ENCODE measurements around the gene FGF8.

The FGF8 gene

DNA sequence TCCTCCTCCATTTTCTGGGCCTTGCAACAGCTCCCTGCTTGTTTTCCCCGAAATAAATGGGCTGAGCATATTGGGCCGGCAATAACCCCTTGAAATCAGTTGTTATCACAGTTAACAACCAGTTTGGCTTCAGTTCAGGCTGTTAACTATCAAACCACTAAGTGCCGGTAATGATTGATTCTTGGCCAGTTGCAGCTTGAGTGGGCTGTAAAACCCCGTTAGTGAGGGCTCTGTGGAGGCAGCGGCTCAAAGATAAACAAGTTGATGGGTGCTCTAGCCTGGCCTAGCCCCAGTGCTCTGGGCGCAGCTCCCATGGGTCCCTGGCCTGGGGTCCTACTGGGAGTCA lies 8.3 kb downstream of the FGF8 start:
- Histone ChIP-seq H3K36me3 (ENCODE audit: insufficient read depth, low read length) (no peaks in the 10 kb centered on the region), H3K4me3 (no peak overlapping the region), H3K9ac (ENCODE audit: insufficient read length) (no peak overlapping the region), H3K27ac (no peak overlapping the region), H3K9me3 (ENCODE audit: low read depth, low read length) (no peaks in the 10 kb centered on the region)
- TF ChIP-seq POLR2AphosphoS5 (IDR thresholded peaks at IDR 0.05; ENCODE audit: borderline replicate concordance, low read depth, low read length) (no peak), EZH2 (IDR thresholded peaks at IDR 0.05) (no peak), FOXP2 (optimal IDR thresholded peaks at IDR 0.05; ENCODE audit: control extremely low read depth, extremely low read length, insufficient read depth) (no peak)
- no peak for DNase-seq (ENCODE audit: low read depth, low spot score)

DNA sequence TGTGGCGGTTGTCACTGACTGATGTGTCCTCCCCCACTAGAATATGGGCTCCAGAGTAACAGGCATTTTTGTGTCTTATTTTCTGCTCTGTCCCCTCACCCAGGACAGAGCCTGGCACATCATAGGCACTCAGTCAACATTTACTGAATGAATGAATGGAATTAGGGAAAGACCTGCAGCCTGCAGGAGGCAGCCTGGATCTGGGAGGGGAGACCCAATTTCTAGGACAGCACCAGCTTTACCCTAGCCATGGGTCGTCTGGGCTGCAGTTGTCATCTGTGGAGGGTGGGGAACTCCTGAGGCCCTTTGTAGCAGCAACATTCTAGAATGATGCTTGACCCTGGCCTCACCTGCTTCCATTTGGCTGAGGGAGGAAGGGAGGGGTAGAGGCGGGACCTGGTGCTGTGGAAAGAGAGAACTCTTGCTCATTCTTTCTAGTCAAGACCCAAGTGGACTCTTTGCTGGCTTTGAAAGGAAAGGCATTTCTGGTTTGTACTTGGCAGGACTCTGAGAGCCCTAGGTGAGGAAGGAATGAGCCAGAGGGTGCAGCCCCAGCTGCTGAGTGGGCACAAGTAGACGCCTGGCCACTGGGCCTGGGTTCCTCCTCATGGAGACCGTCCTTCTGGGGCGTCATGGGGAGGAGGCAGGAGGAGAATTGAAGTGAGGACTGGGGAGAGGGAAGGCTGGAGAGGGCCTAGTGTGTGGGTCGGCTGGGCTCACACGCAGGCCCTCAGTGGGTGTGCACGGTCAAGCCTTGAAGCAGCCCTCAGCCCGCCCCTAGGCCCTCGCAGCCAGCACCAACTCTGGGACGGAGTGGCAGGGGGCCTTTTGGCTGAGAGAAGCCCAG lies 8.9 kb downstream of the FGF8 start:
- H3K9me3 ChIP-seq (ENCODE audit: low read depth, low read length): no peaks in the 10 kb centered on the region
- DNase-seq (ENCODE audit: low read depth, low spot score): no peak
- H3K36me3 ChIP-seq (ENCODE audit: insufficient read depth, low read length): no peaks in the 10 kb centered on the region
- no peak overlapping the region for H3K27ac ChIP-seq
- no peak overlapping the region for H3K9ac ChIP-seq (ENCODE audit: insufficient read length)
- TF ChIP-seq FOXP2 (optimal IDR thresholded peaks at IDR 0.05; ENCODE audit: control extremely low read depth, extremely low read length, insufficient read depth) (no peak), EZH2 (IDR thresholded peaks at IDR 0.05) (no peak), POLR2AphosphoS5 (IDR thresholded peaks at IDR 0.05; ENCODE audit: borderline replicate concordance, low read depth, low read length) (no peak)
- no peak overlapping the region for H3K4me3 ChIP-seq

DNA sequence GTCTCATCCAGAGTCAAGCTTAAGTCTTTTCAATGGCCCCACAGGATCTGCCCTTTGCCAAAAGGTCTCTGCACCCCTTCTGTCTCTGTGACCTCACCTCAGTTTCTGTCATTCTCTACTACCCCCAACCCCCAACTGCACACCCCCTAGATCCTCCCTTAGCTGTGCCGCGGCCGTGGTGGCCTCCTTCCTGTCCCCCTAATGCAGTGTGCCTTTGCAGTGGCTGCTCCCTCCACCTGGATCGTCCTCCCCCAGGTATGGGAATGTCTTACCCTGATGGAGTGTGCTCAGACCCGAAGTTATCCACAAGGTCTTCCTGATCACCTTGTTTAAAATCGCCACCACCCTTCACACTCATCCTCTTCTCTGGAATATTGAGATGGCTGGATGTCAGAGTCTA lies 9.6 kb downstream of the FGF8 start:
- no peaks in the 10 kb centered on the region for H3K9me3 ChIP-seq (ENCODE audit: low read depth, low read length)
- no peaks in the 10 kb centered on the region for H3K36me3 ChIP-seq (ENCODE audit: insufficient read depth, low read length)
- no peak for TF ChIP-seq EZH2 (IDR thresholded peaks at IDR 0.05)
- TF ChIP-seq FOXP2 (optimal IDR thresholded peaks at IDR 0.05; ENCODE audit: control extremely low read depth, extremely low read length, insufficient read depth): no peak
- no peak for TF ChIP-seq POLR2AphosphoS5 (IDR thresholded peaks at IDR 0.05; ENCODE audit: borderline replicate concordance, low read depth, low read length)

DNA sequence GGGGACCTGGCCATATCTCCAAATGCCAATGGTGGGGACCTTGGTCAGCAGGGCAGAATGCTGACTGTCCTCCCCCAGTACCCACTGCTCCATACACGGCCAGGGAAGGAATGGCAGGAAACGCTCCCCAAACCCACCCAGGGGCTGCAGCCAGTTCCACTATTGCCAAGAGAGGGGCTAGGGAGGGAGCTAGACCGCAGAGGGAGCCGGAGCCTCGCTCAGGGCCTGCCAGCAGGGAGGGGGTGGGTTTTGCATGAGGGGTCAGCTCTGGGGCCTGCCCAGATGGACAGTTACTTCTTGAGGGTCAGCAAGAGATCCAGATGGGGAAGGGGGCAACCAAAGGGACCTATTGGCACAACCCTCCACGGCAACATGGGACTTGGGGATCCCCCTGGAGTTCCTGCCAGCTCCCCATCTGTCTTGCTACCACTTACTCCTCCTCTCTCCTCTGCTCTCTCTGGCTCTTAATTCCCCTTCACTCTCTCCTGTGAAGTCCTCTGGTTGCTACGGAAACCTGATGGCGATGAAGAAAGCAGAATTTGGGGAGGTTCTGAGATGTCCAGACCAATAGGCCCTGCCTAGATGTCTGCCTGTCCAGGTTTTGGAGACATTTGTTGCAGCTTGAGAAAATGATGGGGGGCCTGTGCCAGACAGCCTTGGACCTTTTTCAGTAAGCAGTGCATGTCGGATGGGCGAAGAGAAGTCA lies 12.6 kb downstream of the FGF8 start:
- Histone ChIP-seq H3K27ac (no peak overlapping the region), H3K9me3 (ENCODE audit: low read depth, low read length) (no peaks in the 10 kb centered on the region), H3K9ac (ENCODE audit: insufficient read length) (no peak overlapping the region), H3K36me3 (ENCODE audit: insufficient read depth, low read length) (no peaks in the 10 kb centered on the region), H3K4me3 (no peak overlapping the region)
- no peak for TF ChIP-seq EZH2 (IDR thresholded peaks at IDR 0.05)
- TF ChIP-seq POLR2AphosphoS5 (IDR thresholded peaks at IDR 0.05; ENCODE audit: borderline replicate concordance, low read depth, low read length): no peak
- no peak for TF ChIP-seq FOXP2 (optimal IDR thresholded peaks at IDR 0.05; ENCODE audit: control extremely low read depth, extremely low read length, insufficient read depth)
- no peak for DNase-seq (ENCODE audit: low read depth, low spot score)

More for the DNA sequence above, 9.6 kb downstream of the FGF8 start:
- no peak overlapping the region for H3K4me3 ChIP-seq
- DNase-seq (ENCODE audit: low read depth, low spot score): no peak
- no peak overlapping the region for H3K27ac ChIP-seq
- H3K9ac ChIP-seq (ENCODE audit: insufficient read length): no peak overlapping the region

DNA sequence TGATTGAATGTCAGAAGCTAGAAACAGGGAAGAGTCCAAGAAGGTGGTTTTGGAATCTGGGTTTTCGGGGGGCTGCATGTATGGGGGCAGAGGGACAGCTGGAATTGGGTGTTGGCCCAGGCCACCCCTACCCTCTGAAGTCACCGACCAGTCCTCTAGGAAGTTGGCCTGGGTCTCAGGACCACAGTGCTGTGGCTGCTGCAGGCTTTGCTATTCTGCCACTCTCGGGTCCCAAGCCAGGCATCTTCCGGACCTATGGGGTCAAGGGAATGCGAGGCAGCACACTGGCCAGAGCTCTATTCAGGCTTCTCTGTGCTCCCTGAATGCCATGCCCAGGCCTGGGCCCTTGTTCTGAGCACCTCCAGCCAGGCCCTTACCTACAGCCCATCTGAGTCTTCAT lies 13.2 kb downstream of the FGF8 start:
- no peaks in the 10 kb centered on the region for H3K9me3 ChIP-seq (ENCODE audit: low read depth, low read length)
- H3K9ac ChIP-seq (ENCODE audit: insufficient read length): no peak overlapping the region
- H3K4me3 ChIP-seq: no peak overlapping the region
- no peaks in the 10 kb centered on the region for H3K36me3 ChIP-seq (ENCODE audit: insufficient read depth, low read length)
- no peak for TF ChIP-seq EZH2 (IDR thresholded peaks at IDR 0.05)
- TF ChIP-seq FOXP2 (optimal IDR thresholded peaks at IDR 0.05; ENCODE audit: control extremely low read depth, extremely low read length, insufficient read depth): no peak
- no peak for TF ChIP-seq POLR2AphosphoS5 (IDR thresholded peaks at IDR 0.05; ENCODE audit: borderline replicate concordance, low read depth, low read length)
- DNase-seq (ENCODE audit: low read depth, low spot score): no peak
- no peak overlapping the region for H3K27ac ChIP-seq

DNA sequence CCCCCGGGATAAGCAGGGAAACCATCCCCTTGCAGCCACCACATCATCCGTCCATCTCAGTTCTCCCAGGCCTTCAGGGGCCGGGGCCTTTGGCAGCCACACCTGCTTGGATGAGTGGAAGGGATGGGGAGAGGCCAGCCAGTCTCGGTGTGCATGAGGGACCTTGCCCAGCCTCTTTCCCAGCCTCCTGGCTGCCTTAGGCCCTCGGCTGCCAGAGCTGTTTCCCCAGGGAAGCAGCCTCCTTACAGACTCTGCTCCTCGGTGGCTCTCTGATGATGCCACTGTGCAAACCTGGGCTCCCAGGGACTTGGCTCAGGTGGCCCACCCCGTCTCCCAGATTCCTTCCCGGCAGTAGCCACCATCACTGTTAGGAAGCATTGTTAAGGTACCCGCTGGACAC lies 14.7 kb downstream of the FGF8 start:
- Histone ChIP-seq H3K27ac (no peak overlapping the region), H3K4me3 (no peak overlapping the region), H3K36me3 (ENCODE audit: insufficient read depth, low read length) (no peaks in the 10 kb centered on the region), H3K9ac (ENCODE audit: insufficient read length) (no peak overlapping the region), H3K9me3 (ENCODE audit: low read depth, low read length) (no peaks in the 10 kb centered on the region)
- no peak for DNase-seq (ENCODE audit: low read depth, low spot score)
- TF ChIP-seq FOXP2 (optimal IDR thresholded peaks at IDR 0.05; ENCODE audit: control extremely low read depth, extremely low read length, insufficient read depth) (no peak), POLR2AphosphoS5 (IDR thresholded peaks at IDR 0.05; ENCODE audit: borderline replicate concordance, low read depth, low read length) (no peak), EZH2 (IDR thresholded peaks at IDR 0.05) (no peak)

DNA sequence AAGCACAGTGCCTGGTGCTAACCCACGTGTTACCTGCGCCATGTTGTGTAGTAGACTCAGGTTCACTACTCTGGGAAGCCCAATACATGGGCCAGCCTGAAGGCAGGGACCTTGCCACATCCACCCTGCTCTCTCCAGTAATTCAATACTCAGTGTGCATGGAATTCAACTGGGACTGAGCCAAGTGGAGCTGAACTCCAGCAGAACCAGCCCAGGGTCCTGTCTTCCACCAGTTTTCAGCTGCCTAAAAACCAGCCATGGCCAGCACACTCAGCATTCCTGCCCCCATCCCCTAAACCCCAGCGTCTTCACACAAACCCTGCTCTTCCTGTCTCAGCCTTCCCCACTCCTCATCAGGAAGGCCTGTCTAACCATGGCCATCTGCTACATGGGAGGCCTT lies 15.4 kb downstream of the FGF8 start:
- no peaks in the 10 kb centered on the region for H3K9me3 ChIP-seq (ENCODE audit: low read depth, low read length)
- H3K36me3 ChIP-seq (ENCODE audit: insufficient read depth, low read length): no peaks in the 10 kb centered on the region
- TF ChIP-seq FOXP2 (optimal IDR thresholded peaks at IDR 0.05; ENCODE audit: control extremely low read depth, extremely low read length, insufficient read depth) (no peak), POLR2AphosphoS5 (IDR thresholded peaks at IDR 0.05; ENCODE audit: borderline replicate concordance, low read depth, low read length) (no peak), EZH2 (IDR thresholded peaks at IDR 0.05) (no peak)
- H3K4me3 ChIP-seq: no peak overlapping the region
- no peak for DNase-seq (ENCODE audit: low read depth, low spot score)
- H3K27ac ChIP-seq: no peak overlapping the region
- no peak overlapping the region for H3K9ac ChIP-seq (ENCODE audit: insufficient read length)

DNA sequence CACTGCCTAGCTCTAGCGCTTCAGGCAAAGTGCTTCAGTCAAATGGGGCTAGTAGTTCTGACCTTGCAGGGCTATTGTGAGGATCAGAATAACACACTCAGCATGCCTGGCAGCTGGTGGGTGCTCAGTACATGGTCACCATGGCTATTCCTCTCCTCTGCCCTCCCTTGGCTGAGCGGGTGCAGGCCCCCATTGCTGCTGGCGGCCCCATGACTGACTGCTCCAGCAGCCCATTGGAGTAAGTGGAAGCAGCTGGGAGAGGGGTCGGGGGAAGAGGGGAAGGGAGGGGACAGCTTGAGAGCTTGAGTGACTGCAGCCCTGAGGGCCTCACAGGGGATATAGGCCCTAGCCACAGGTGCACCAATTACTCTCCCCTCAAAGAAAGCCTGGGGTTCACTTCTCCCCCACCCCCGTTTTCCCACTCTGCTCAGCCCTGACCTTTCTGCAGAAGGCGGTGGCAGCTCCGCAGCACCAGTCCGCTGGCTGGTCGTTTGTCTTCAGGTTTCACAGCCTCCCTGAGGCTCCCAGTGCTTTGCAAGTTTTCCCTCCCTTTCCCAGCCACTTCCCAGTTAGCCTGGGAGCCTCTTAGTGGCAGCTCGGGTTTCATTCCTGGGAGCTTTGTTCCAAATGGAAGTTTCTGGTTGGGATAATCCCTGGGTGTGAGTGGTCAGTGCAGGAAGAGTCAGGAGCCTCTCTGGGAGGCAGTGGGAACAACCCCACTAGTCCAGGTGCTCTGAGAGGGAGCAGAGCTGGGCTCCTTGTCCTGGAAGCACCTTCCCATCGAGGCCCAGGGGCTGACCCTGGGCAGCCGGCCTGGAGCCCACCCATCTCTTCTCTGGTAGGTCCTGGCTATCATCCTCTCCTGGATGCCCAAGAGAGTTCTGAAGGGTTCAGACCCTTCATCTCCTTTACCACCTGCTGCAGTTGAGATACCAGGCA lies 16.3 kb downstream of the FGF8 start:
- Histone ChIP-seq H3K9ac (ENCODE audit: insufficient read length) (no peak overlapping the region), H3K9me3 (ENCODE audit: low read depth, low read length) (no peaks in the 10 kb centered on the region), H3K4me3 (no peak overlapping the region), H3K36me3 (ENCODE audit: insufficient read depth, low read length) (no peaks in the 10 kb centered on the region), H3K27ac (no peak overlapping the region)
- no peak for TF ChIP-seq FOXP2 (optimal IDR thresholded peaks at IDR 0.05; ENCODE audit: control extremely low read depth, extremely low read length, insufficient read depth)
- no peak for TF ChIP-seq EZH2 (IDR thresholded peaks at IDR 0.05)
- TF ChIP-seq POLR2AphosphoS5 (IDR thresholded peaks at IDR 0.05; ENCODE audit: borderline replicate concordance, low read depth, low read length): no peak
- no peak for DNase-seq (ENCODE audit: low read depth, low spot score)
